Adrenal gland (tissue), 12 donors: Measurements from ENCODE around the gene PI4K2A. TPM values are rescaled to one million over a fixed set of nuclear protein-coding genes. Genes with fewer than 3 reads are reported as not detected.

ENCODE experiments used
- DNase-seq, 7 donors: peaks; one replicate each; pipeline ENCODE4 v3.0.0-alpha.2; 2019 to 2020
- H3K27ac ChIP-seq, 5 donors: fragments of 200-600 bp; sonication (generic) in 4 of 5; 1 replicate in 3 of 5; 2 replicates in 2 of 5; pipeline versions ENCODE4 v1.5.1 to v1.8.0; 2016 to 2020; ENCODE audit warnings: mild to moderate bottlenecking in 1 of 5
- H3K27me3 ChIP-seq: fragments of 200-600 bp; 2 replicates; pipeline ENCODE4 v1.8.0; 2021
- H3K36me3 ChIP-seq, 2 donors: fragments of 200-600 bp; replicated peaks in 1 of 2; 1 replicate in 1 of 2; 2 replicates in 1 of 2; pipeline versions ENCODE4 v1.5.1 to v1.8.0; 2018 to 2022
- H3K4me1 ChIP-seq, 2 donors: fragments of 200-600 bp; replicated peaks in 1 of 2; 1 replicate in 1 of 2; 2 replicates in 1 of 2; pipeline versions ENCODE4 v1.5.1 to v1.8.0; 2018 to 2021
- H3K4me3 ChIP-seq, 4 donors: fragments of 200-600 bp; sonication (generic) in 3 of 4; one replicate each; pipeline ENCODE4 v1.5.1; 2016 to 2018
- H3K9me3 ChIP-seq, 3 donors: fragments of 200-600 bp; sonication (generic) in 1 of 3; replicated peaks in 1 of 3; 1 replicate in 2 of 3; 2 replicates in 1 of 3; pipeline versions ENCODE4 v1.5.1 to v1.8.0; 2016 to 2021
- CTCF ChIP-seq, 6 experiments: fragments of 450-650 bp in 4 of 6; fragments of 200-600 bp in 2 of 6; sonication (generic) in 1 of 6; IDR thresholded peaks; 1 replicate in 5 of 6; 2 replicates in 1 of 6; pipeline versions ENCODE4 v1.5.1 to v1.8.0; 2016 to 2021; ENCODE audit warnings: antibody characterized with exemption in 6 of 6, mild to moderate bottlenecking in 2 of 6, moderate library complexity in 1 of 6
- POLR2A ChIP-seq, 2 donors: fragments of 450-650 bp; IDR thresholded peaks; one replicate each; pipeline ENCODE4 v1.6.1; 2017; ENCODE audit warnings: antibody characterized with exemption in 2 of 2, mild to moderate bottlenecking in 2 of 2, moderate library complexity in 1 of 2
- WGBS, 4 donors: extraction: QIAGEN DNeasy Blood & Tissue Kit in 2 of 4; methylation state at CpG; one replicate each; pipeline versions ENCODE4 v1.1.5 to v1.1.7; 2013 to 2017; 5-methylcytosine and 5-hydroxymethylcytosine counted together
- intact Hi-C, 2 donors: fragments of 100-400 bp; cut with DNase I; formaldehyde crosslinking; loops; one replicate each; pipeline versions ENCODE4 v1.14.1 to v1.15.0; 2022 to 2023
- polyA plus RNA-seq, 3 donors: library from polyadenylated mRNA; stranded (reverse); fragments of 200-250 nt in 2 of 3; fragments of 350-450 nt in 1 of 3; fragmentation: Illumina TruSeq in 1 of 3; extraction: RNeasy Lipid Tissue Mini Kit (QIAGEN cat#74804) in 1 of 3; gene quantifications; one replicate each; pipeline ENCODE4 v1.2.3, GENCODE V29; 2013 to 2014
- total RNA-seq, 9 donors: library from RNA; depleted of rRNA in 4 of 9; stranded (reverse); fragments of >200 nt in 4 of 9; fragments of 120-200 nt in 1 of 9; fragmentation: NEBNext Ultra II Directional in 1 of 9; extraction: Animal tissue kit (Norgen Biotek cat#: 25700) in 1 of 9; gene quantifications; one replicate each; pipeline versions ENCODE4 v1.1.0 to v1.2.4, GENCODE V29; 2013 to 2023
- donor health status: healthy with polysubstance abuse.
- donor health status: Bipolar disorder and iron deficiency.
- donor health status: DM: yes; HTN: yes; CAD: no.
- donor health status: DM: no; HTN: no; CAD: no.
- donor health status: DM: no; HTN: no; CAD: no.
- donor health status: DM: yes; HTN: yes; CAD: no.

The PI4K2A gene
- total and polyA plus RNA-seq, 12 donors, result 17.8 to 70.8 (median 40.9) TPM

- WGBS, 4 donors, result 92 to 98% (median 95%) methylated on average over 2 of the region's 2 CpGs
- no peak for DNase-seq
- Histone ChIP-seq H3K27me3 (no peaks in the 10 kb centered on the region), H3K9me3 (no peaks in the 10 kb centered on the region), H3K4me1 (peaks cover 0 to 16% of the 10 kb centered on the region in 2 donors), H3K4me3 (no peak overlapping the region), H3K36me3 (peaks cover 0 to 9% of the 10 kb centered on the region in 2 donors), H3K27ac (peak overlapping the region in 1 of 5 donors; percentile 71)
- TF ChIP-seq CTCF (IDR thresholded peaks at IDR 0.05) (no peak), POLR2A (IDR thresholded peaks at IDR 0.05) (no peak)
- intact Hi-C loops, result no loop called here
These were observed 79.1 kb downstream of the PI4K2A start for GRCh38 chr10:97719602-97720001.

GRCh38 chr10:97721871-97722780 lies 81.7 kb downstream of the PI4K2A start:
- no peaks in the 10 kb centered on the region for H3K9me3 ChIP-seq
- no peaks in the 10 kb centered on the region for H3K27me3 ChIP-seq
- H3K4me3 ChIP-seq, result no peak overlapping the region
- intact Hi-C loops, result no loop called here
- DNase-seq, result no peak
- no peak for TF ChIP-seq CTCF (IDR thresholded peaks at IDR 0.05)
- no peak for TF ChIP-seq POLR2A (IDR thresholded peaks at IDR 0.05)
- no peak overlapping the region for H3K27ac ChIP-seq
- 69 to 81% (median 79%) methylated on average over 10 to 12 of the region's 12 CpGs for WGBS, 4 donors
- peaks cover 0 to 9% of the 10 kb centered on the region in 2 donors for H3K36me3 ChIP-seq
- peaks cover 0 to 7% of the 10 kb centered on the region in 2 donors for H3K4me1 ChIP-seq

GRCh38 chr10:97723001-97723400 lies 82.5 kb downstream of the PI4K2A start:
- Histone ChIP-seq H3K27ac (no peak overlapping the region), H3K4me1 (peaks cover 0 to 7% of the 10 kb centered on the region in 2 donors), H3K4me3 (no peak overlapping the region), H3K36me3 (peaks cover 0 to 2% of the 10 kb centered on the region in 2 donors), H3K9me3 (no peaks in the 10 kb centered on the region), H3K27me3 (no peaks in the 10 kb centered on the region)
- no peak for DNase-seq
- intact Hi-C loops, result no loop called here
- WGBS, 4 donors, result 80 to 93% (median 80%) methylated on average over 1 to 3 of the region's 3 CpGs
- no peak for TF ChIP-seq POLR2A (IDR thresholded peaks at IDR 0.05)
- TF ChIP-seq CTCF (IDR thresholded peaks at IDR 0.05), result no peak

GRCh38 chr10:97724341-97724941 lies 84.0 kb downstream of the PI4K2A start:
- H3K27me3 ChIP-seq, result no peaks in the 10 kb centered on the region
- intact Hi-C loops, result no loop called here
- H3K27ac ChIP-seq, result peak overlapping the region in 1 of 5 donors; percentile 49
- 43 to 63% (median 55%) methylated on average over 5 of the region's 5 CpGs for WGBS, 4 donors
- no peaks in the 10 kb centered on the region for H3K36me3 ChIP-seq
- TF ChIP-seq CTCF (IDR thresholded peaks at IDR 0.05), result no peak
- TF ChIP-seq POLR2A (IDR thresholded peaks at IDR 0.05), result no peak
- no peak for DNase-seq
- H3K4me1 ChIP-seq, result no peaks in the 10 kb centered on the region
- no peak overlapping the region for H3K4me3 ChIP-seq
- no peaks in the 10 kb centered on the region for H3K9me3 ChIP-seq
